BLaER1 treated with 17β-estradiol and CSF1 and Interleukin-3, amounts not matched to agents 10 nM and 100 nM (cell line): ENCODE results near the gene RDH5.

Experiments used
- H3K27ac ChIP-seq, 11 experiments: shearing (Covaris generic); formaldehyde crosslinking; 2 replicates each; pipeline ENCODE4 v1.8.1; 2022
- H3K27me3 ChIP-seq, 11 experiments: shearing (Covaris generic); formaldehyde crosslinking; 2 replicates each; pipeline ENCODE4 v1.8.1; 2022
- H3K36me3 ChIP-seq, 11 experiments: shearing (Covaris generic); formaldehyde crosslinking; 2 replicates each; pipeline ENCODE4 v1.8.1; 2022
- H3K4me1 ChIP-seq, 10 experiments: shearing (Covaris generic); formaldehyde crosslinking; 2 replicates each; pipeline ENCODE4 v1.8.1; 2022
- H3K4me2 ChIP-seq, 11 experiments: shearing (Covaris generic); formaldehyde crosslinking; 2 replicates each; pipeline ENCODE4 v1.8.1; 2022
- H3K4me3 ChIP-seq, 10 experiments: shearing (Covaris generic); formaldehyde crosslinking; 2 replicates each; pipeline ENCODE4 v1.8.1; 2022
- H3K9ac ChIP-seq, 11 experiments: shearing (Covaris generic); formaldehyde crosslinking; 2 replicates each; pipeline ENCODE4 v1.8.1; 2022
- H3K9me3 ChIP-seq, 11 experiments: shearing (Covaris generic); formaldehyde crosslinking; replicated peaks in 1 of 11; 2 replicates each; pipeline ENCODE4 v1.8.1; 2022
- H4K20me1 ChIP-seq, 11 experiments: shearing (Covaris generic); formaldehyde crosslinking; 2 replicates each; pipeline ENCODE4 v1.8.1; 2022
- Cebpa-rat ChIP-seq, 11 experiments: shearing (Covaris generic); IDR thresholded peaks; 2 replicates each; pipeline ENCODE4 v1.8.1; 2022

RDH5 gene

DNA sequence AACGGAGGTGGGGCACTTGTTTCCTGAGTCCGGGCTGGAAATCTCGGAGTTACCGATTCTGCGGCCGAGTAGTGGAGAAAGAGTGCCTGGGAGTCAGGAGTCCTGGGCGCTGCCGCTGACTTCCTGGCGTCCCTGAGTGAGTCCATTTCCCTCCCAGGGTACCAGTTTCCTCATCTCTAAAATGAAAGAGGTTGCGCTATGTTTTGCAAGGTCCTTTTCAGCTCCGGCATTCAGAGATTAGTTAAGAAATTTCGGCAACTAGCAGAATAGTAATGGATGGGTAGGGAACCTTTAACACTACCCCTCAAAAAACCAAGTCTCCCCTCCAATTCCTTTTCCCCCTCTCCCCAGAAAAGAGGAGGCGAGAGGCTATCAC, 3.6 kb upstream of the RDH5 start:
- H3K27ac ChIP-seq: peak overlapping the region; percentile 83 to 94 (median 89); a peak in 21 of 22 replicates
- H3K4me1 ChIP-seq: peaks cover 41 to 62% (median 61%) of the 10 kb centered on the region in 10 experiments
- peak in 1 of 11 experiments; percentile 59; a peak in 2 of 22 replicates for TF ChIP-seq Cebpa-rat (IDR thresholded peaks at IDR 0.05)
- peaks cover 0 to 14% (median 0%) of the 10 kb centered on the region in 11 experiments; a peak in 4 of 22 replicates for H3K27me3 ChIP-seq
- no peaks in the 10 kb centered on the region for H3K9me3 ChIP-seq
- peak overlapping the region; percentile 82 to 91 (median 88) for H3K9ac ChIP-seq
- peak overlapping the region; percentile 81 to 98 (median 94) for H3K4me2 ChIP-seq
- H3K36me3 ChIP-seq: peaks cover 0 to 20% (median 15%) of the 10 kb centered on the region in 11 experiments; a peak in 15 of 22 replicates
- peak overlapping the region; percentile 61 to 90 (median 78) for H3K4me3 ChIP-seq
- H4K20me1 ChIP-seq: peaks cover 0 to 44% (median 0%) of the 10 kb centered on the region in 11 experiments; a peak in 5 of 22 replicates

GRCh38 chr12:55717011-55718007, 2.9 kb upstream of the RDH5 start:
- TF ChIP-seq Cebpa-rat (IDR thresholded peaks at IDR 0.05): no peak

DNA sequence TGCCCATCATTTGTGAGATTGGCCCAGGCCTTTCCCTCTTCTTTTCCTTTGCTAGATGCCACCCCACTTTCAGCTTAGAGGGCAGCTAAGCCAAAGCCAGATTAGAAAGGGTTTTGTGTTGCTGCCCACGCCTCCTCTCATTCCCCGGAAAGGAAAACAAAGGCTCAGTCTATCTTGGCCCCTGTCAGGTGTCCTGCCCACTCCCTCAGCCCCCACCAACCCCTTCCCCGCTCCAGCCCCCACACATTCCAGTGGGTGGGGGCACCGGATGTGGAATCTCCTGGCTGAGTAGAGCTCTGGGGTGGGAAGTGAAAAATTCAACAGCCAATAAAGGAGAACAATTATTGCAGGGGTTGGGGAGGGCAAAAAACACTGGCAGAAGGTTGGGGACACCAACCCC, 2.2 kb upstream of the RDH5 start:
- H4K20me1 ChIP-seq: peaks cover 0 to 55% (median 0%) of the 10 kb centered on the region in 11 experiments; a peak in 6 of 22 replicates
- H3K27ac ChIP-seq: peak overlapping the region in 8 of 11 experiments; percentile 3 to 94 (median 90); a peak in 12 of 22 replicates
- H3K36me3 ChIP-seq: peaks cover 0 to 27% (median 17%) of the 10 kb centered on the region in 11 experiments; a peak in 16 of 22 replicates
- H3K4me1 ChIP-seq: peaks cover 46 to 76% (median 75%) of the 10 kb centered on the region in 10 experiments
- H3K27me3 ChIP-seq: no peaks in the 10 kb centered on the region
- peak overlapping the region; percentile 81 to 98 (median 94) for H3K4me2 ChIP-seq
- TF ChIP-seq Cebpa-rat (IDR thresholded peaks at IDR 0.05): no peak
- H3K4me3 ChIP-seq: peak overlapping the region in 4 of 10 experiments; percentile 79 to 86 (median 84); a peak in 6 of 20 replicates
- H3K9ac ChIP-seq: peak overlapping the region in 8 of 11 experiments; percentile 27 to 91 (median 88); a peak in 7 of 22 replicates
- H3K9me3 ChIP-seq: no peaks in the 10 kb centered on the region

More at GRCh38 chr12:55717011-55718007, 2.9 kb upstream of the RDH5 start:
- Histone ChIP-seq H3K4me2 (peak overlapping the region; percentile 81 to 98 (median 94)), H3K4me1 (peaks cover 41 to 69% (median 68%) of the 10 kb centered on the region in 10 experiments), H3K27ac (peak overlapping the region in 9 of 11 experiments; percentile 87 to 94 (median 90); a peak in 18 of 22 replicates), H3K36me3 (peaks cover 0 to 21% (median 15%) of the 10 kb centered on the region in 11 experiments; a peak in 15 of 22 replicates), H3K4me3 (peak overlapping the region; percentile 61 to 90 (median 78)), H3K9me3 (no peaks in the 10 kb centered on the region), H4K20me1 (peaks cover 0 to 48% (median 0%) of the 10 kb centered on the region in 11 experiments; a peak in 5 of 22 replicates), H3K9ac (peak overlapping the region; percentile 27 to 91 (median 88); a peak in 21 of 22 replicates), H3K27me3 (peaks cover 0 to 6% (median 0%) of the 10 kb centered on the region in 11 experiments; a peak in 4 of 22 replicates)

GRCh38 chr12:55718624-55719275, 1.4 kb upstream of the RDH5 start:
- no peak overlapping the region for H3K4me3 ChIP-seq
- H3K4me2 ChIP-seq: peak overlapping the region; percentile 81 to 98 (median 94)
- H3K27ac ChIP-seq: peak overlapping the region in 5 of 11 experiments; percentile 3 to 94 (median 88); a peak in 6 of 22 replicates

GRCh38 chr12:55719371-55719770, 822 bp upstream of the RDH5 start:
- Histone ChIP-seq H3K4me3 (no peak overlapping the region), H3K9me3 (no peaks in the 10 kb centered on the region), H4K20me1 (peaks cover 0 to 69% (median 9%) of the 10 kb centered on the region in 11 experiments; a peak in 14 of 22 replicates), H3K4me1 (peaks cover 60 to 89% (median 88%) of the 10 kb centered on the region in 10 experiments), H3K9ac (peak overlapping the region in 3 of 11 experiments; percentile 55 to 64 (median 63); a peak in 3 of 22 replicates), H3K27me3 (no peaks in the 10 kb centered on the region), H3K36me3 (peaks cover 8 to 40% (median 26%) of the 10 kb centered on the region in 11 experiments; a peak in 20 of 22 replicates), H3K27ac (peak overlapping the region in 6 of 11 experiments; percentile 45 to 94 (median 82); a peak in 10 of 22 replicates), H3K4me2 (peak overlapping the region; percentile 12 to 98 (median 94); a peak in 18 of 22 replicates)
- no peak for TF ChIP-seq Cebpa-rat (IDR thresholded peaks at IDR 0.05)

More at GRCh38 chr12:55718624-55719275, 1.4 kb upstream of the RDH5 start:
- H3K27me3 ChIP-seq: no peaks in the 10 kb centered on the region
- H3K4me1 ChIP-seq: peaks cover 53 to 83% (median 82%) of the 10 kb centered on the region in 10 experiments
- H3K9ac ChIP-seq: peak overlapping the region in 3 of 11 experiments; percentile 15 to 63 (median 55); a peak in 3 of 22 replicates
- H4K20me1 ChIP-seq: peaks cover 0 to 63% (median 2%) of the 10 kb centered on the region in 11 experiments; a peak in 14 of 22 replicates
- peaks cover 2 to 34% (median 20%) of the 10 kb centered on the region in 11 experiments; a peak in 19 of 22 replicates for H3K36me3 ChIP-seq
- no peak for TF ChIP-seq Cebpa-rat (IDR thresholded peaks at IDR 0.05)
- no peaks in the 10 kb centered on the region for H3K9me3 ChIP-seq

DNA sequence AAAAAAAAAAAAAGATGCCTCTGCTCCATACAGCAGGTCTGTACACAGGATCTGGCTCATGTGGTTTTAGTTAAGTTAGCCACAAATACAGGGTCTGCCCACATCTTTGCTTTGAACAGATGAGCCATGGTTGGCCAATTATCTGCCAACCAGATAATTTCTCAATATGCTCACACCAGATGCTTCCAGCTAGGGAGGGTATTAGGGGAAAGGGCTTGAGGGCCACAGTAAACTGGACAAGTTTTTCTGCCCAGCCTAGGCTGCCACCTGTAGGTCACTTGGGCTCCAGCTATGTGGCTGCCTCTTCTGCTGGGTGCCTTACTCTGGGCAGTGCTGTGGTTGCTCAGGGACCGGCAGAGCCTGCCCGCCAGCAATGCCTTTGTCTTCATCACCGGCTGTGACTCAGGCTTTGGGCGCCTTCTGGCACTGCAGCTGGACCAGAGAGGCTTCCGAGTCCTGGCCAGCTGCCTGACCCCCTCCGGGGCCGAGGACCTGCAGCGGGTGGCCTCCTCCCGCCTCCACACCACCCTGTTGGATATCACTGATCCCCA, 776 bp downstream of the RDH5 start:
- Histone ChIP-seq H3K4me1 (peaks cover 69 to 93% (median 90%) of the 10 kb centered on the region in 10 experiments), H3K36me3 (peaks cover 20 to 56% (median 42%) of the 10 kb centered on the region in 11 experiments), H3K4me2 (peak overlapping the region in 10 of 11 experiments; percentile 8 to 98 (median 94); a peak in 18 of 22 replicates), H4K20me1 (peaks cover 10 to 85% (median 22%) of the 10 kb centered on the region in 11 experiments), H3K9me3 (no peaks in the 10 kb centered on the region), H3K4me3 (no peak overlapping the region), H3K9ac (peak overlapping the region in 8 of 11 experiments; percentile 0 to 64 (median 49); a peak in 12 of 22 replicates), H3K27me3 (no peaks in the 10 kb centered on the region), H3K27ac (peak overlapping the region in 8 of 11 experiments; percentile 41 to 94 (median 69); a peak in 15 of 22 replicates)
- TF ChIP-seq Cebpa-rat (IDR thresholded peaks at IDR 0.05): peak in 3 of 11 experiments; percentile 26 to 53 (median 33); a peak in 2 of 22 replicates

- Histone ChIP-seq H3K27ac (peak overlapping the region in 8 of 11 experiments; percentile 39 to 94 (median 68); a peak in 14 of 22 replicates), H3K9ac (peak overlapping the region in 8 of 11 experiments; percentile 0 to 64 (median 49); a peak in 13 of 22 replicates), H3K4me1 (peaks cover 75 to 99% (median 94%) of the 10 kb centered on the region in 10 experiments), H3K4me3 (no peak overlapping the region), H3K9me3 (no peaks in the 10 kb centered on the region), H3K27me3 (no peaks in the 10 kb centered on the region), H3K4me2 (peak overlapping the region in 8 of 11 experiments; percentile 34 to 98 (median 95); a peak in 13 of 22 replicates), H4K20me1 (peaks cover 13 to 91% (median 29%) of the 10 kb centered on the region in 11 experiments), H3K36me3 (peaks cover 28 to 64% (median 50%) of the 10 kb centered on the region in 11 experiments)
- no peak for TF ChIP-seq Cebpa-rat (IDR thresholded peaks at IDR 0.05)
These were observed 1.5 kb downstream of the RDH5 start for GRCh38 chr12:55721601-55722213.
